Iris pigment epithelial cell (primary cell): Measurements from ENCODE around the gene PPP1R9B.

Experiments used
- DNase-seq: peaks from one replicate; pipeline ENCODE4 v3.0.0-alpha.2; 2011; ENCODE audit warnings: low read depth

The PPP1R9B gene, protein sequence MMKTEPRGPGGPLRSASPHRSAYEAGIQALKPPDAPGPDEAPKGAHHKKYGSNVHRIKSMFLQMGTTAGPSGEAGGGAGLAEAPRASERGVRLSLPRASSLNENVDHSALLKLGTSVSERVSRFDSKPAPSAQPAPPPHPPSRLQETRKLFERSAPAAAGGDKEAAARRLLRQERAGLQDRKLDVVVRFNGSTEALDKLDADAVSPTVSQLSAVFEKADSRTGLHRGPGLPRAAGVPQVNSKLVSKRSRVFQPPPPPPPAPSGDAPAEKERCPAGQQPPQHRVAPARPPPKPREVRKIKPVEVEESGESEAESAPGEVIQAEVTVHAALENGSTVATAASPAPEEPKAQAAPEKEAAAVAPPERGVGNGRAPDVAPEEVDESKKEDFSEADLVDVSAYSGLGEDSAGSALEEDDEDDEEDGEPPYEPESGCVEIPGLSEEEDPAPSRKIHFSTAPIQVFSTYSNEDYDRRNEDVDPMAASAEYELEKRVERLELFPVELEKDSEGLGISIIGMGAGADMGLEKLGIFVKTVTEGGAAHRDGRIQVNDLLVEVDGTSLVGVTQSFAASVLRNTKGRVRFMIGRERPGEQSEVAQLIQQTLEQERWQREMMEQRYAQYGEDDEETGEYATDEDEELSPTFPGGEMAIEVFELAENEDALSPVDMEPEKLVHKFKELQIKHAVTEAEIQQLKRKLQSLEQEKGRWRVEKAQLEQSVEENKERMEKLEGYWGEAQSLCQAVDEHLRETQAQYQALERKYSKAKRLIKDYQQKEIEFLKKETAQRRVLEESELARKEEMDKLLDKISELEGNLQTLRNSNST

DNA sequence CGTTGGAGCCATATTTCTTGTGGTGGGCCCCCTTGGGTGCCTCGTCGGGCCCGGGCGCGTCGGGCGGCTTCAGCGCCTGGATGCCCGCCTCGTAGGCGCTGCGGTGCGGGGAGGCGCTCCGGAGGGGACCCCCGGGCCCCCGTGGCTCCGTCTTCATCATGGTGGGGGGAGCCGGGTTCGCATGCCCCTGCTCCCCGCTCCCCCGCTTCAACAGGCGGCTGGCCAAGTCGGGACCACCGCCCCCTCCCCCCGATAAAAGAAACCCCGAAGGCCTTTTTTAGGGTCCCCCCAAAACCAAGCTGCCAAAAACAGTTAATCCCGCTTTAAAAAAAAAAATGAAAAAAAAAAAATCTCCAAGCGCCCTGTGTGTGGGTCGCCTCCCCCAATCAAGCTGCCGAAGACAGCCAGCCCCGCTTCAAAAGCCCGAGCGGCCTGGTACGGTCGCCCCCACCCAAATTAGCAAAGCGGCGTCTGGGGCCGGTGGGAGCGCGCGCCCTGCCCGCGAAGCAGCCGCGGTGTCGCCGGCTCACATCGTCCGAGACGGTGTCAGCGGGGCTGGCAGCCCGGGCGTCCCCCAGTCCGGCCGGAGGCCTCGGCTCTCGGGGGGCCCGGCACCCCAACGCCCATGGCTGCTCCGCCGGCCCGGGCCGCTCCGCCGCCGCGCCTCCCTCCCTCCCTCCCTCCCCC lies at the start of gene PPP1R9B:
Gene PPP1R9B (minus strand): TSS at position 324 of the 687 bp plus-strand sequence. CDS start 164 bp downstream, at position 160.
- no peak for DNase-seq

DNA sequence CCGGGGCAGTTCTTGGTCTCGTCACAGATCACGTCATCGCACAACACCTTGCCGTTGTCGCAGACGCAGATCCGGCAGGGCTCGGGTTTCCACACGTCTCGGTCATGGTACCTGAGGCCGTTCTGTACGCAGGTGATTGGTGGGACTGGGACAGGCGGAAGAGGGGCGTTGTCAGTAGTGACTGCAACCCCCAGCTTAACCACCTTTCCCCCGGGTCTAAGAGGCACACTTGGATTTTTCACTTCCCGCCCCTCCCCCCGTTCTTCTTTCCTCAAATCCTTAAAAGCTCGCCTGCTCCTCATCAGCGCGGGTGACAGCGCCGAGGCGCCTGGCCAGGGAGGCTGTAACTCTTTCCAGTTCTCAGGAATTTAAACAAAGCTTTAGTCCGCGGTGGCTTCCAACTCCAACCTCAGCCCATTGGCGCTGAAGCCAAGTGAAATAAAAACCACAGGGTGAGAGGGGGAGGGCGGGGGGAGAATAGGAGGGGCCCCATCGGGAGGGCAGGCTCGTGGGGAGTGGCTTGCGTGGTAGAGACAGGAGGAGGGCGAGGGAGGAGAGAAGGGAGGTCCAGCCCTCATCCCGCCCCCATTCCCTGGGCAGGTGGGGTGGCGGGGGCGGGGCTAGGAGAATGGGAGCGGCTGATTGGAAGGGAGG lies 49.5 kb upstream of the PPP1R9B start:
- DNase-seq, result peak; percentile 96

DNA sequence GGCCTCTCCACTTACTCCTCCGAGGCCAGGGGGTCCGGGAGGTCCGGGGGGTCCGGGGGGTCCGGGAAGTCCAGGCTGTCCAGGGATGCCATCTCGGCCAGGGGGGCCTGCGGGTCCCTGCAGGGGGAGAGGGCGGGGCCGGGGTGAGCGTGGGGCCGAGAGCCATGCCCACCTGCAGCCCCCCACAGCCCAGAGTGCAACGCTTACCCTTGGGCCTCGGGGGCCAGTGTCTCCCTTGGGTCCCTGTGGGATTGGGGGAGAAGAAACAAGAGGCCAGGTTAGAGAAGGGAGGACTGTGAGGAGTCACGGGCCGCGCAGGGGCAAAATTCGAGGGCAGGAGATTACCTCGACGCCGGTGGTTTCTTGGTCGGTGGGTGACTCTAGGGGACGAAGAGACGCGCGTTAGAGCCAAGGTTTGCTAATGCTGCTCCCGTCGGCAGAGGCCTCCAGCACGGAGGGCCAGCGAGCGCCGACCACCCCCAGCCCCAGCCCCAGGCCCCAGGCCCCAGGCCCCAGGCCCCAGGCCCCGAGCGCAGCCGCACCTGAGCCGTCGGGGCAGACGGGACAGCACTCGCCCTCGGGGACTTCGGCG lies 48.8 kb upstream of the PPP1R9B start:
- no peak for DNase-seq

DNA sequence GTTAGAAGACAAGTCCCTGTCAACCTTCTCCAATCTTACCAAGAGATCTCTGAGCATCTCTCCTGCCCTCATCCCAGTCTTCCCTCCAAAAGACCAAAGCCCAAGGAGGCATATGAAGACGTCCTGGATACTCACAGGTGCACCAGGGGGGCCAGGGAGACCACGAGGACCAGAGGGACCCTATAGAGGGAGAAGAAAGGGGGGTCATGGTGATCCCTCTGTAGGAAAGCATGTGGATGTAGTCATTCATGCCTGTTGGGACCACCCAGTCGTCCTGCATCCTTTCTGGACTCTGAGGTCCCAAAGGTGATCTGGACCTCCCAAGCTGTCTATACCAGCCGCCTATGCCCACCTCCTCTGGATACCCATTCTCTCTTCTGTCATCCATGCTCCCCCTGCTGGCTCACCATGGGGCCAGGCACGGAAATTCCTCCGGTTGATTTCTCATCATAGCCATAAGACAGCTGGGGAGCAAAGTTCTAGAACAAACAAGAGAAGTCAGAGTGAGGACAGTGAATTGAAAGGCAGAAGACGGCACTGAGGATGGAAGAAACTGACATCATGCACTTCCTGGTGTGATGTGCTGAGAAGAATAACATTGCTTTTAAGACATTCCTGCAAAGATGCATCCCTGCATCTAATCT lies 47.7 kb upstream of the PPP1R9B start:
- peak; percentile 78 for DNase-seq

DNA sequence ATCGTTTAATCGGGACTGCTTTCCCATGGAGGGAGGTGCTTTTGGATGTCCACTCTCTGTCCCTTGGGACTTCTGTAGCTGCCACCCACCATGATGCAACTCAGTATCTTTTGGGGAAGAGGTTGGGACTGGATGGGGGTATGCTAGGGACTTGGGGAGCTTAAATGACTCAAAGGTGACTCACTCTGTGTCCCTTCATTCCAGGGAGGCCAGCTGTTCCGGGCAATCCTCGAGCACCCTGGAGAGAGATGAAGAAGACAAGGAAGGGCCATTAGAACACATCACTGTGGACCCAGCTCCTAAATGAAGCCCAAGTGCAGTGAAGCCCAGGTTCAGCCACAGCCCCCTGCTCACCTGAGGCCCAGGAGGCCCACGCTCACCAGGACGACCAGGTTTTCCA lies 46.3 kb upstream of the PPP1R9B start:
- peak; percentile 68 for DNase-seq

DNA sequence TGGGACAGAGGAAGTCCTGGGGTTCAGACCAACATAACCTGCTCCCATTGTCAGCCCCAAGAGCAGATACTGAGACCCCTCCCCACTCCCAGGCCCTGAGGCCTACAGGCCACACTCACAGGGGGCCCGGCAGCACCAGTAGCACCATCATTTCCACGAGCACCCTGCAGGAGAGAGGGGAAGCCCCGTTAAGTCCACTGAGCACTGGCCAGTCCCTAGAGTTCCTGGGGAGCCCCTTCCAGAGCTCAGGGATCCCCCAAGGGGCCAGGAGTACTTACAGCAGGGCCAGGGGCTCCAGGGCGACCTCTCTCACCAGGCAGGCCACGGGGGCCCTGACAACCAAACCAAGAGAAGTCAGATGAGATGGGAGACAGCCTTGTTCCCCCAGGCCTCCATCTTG lies 45.6 kb upstream of the PPP1R9B start:
- DNase-seq, result no peak

DNA sequence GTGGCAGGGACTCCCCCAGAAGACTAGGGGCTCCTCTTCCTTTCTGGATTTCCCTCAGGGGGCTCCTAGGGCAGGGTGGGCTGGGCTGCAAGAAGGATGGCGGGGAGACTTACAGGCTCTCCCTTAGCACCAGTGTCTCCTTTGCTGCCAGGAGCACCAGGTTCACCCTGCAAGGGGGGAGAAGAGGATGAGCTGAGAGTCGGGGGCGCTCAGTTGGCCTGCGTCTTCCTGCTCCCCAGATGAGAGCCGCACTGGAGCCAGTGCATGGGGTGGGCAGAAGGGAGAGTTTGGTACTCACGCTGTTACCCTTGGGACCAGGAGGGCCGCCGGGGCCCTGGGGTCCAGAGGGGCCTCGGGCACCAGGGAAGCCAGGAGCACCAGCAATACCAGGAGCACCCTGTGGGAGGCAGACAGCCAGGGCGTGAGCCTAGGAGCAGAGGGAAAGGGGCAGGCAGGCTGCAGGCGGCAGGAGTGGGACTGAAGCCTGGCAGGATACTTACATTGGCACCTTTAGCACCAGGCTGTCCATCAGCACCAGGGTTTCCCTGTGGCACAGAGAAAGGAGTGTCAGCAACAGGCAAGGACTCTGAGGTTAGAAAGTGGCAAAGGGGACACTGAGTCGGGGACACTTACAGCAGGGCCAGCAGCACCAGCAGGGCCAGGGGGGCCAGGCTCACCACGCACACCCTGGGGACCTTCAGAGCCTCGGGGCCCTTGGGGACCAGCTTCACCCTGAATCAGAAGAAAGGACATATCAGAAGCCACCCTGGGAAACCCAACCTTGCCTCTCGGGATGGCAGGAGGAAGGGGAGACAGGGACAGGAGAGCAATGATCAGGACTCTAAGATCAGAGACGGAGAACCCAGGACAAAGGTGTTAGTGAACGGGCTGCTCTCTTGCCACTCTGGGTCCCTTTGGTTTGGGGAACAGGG lies 44.7 kb upstream of the PPP1R9B start:
- DNase-seq, result peak; percentile 49

DNA sequence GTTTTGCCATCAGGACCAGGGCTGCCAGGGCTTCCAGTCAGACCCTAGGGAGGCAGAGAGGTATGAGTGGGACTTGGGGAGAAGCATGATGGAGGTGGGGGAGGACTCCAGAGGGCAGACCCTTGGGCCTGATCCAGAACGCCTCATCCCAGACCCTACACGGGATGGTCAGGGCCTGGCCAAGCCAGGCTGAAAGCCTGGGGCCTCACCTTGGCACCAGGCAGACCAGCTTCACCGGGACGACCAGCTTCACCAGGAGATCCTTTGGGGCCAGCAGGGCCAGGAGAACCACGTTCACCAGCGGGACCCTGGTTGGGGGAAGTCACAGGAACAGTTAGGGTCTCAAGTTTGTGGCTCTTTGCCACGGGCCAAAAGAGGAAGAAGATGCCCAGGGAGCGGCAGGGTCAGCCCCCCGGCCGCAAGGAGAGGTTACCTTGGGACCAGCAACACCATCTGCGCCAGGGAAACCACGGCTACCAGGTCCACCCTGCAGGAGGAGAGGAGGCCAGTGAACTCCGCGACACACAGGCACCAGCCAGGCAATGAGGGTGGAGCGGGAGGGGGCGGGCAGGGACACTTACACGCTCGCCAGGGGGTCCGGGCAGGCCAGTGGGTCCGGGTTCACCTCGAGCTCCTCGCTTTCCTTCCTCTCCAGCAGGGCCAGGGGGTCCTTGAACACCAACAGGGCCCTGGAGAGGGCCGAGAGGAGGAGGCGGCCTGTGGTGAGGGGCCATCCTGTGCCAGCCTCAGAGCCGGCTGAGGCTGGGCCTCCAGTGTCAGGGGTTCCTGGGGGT lies 43.9 kb upstream of the PPP1R9B start:
- no peak for DNase-seq

DNA sequence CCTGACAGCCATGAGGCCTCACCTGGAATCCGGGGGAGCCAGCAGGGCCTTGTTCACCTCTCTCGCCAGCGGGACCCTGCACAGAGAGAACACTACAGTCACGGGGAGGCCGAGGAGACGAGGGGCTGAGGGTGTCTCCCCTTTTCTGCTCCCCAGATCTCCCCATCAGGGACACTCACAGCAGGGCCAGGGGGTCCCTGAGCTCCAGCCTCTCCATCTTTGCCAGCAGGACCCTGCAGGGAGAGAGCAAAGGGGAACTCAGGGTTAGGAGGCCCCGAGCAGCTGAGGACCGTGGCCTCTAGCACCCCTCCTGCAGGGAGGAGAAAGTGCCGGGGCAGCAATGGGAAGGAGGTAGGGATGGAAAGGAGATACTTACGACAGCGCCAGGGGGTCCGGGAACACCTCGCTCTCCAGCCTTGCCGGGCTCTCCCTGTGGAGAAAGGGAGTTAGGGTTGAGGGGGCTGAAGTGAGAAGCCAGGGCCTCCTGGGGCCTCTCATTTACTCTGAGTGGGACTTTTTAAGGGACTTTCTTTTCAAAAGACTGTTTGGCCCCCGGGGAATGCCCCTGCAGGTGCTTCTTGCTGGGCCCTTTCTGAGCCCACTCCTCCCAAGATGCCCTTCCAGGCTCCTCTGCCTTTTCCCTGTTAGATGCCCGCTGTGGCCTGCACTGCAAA lies 42.3 kb upstream of the PPP1R9B start:
- no peak for DNase-seq

DNA sequence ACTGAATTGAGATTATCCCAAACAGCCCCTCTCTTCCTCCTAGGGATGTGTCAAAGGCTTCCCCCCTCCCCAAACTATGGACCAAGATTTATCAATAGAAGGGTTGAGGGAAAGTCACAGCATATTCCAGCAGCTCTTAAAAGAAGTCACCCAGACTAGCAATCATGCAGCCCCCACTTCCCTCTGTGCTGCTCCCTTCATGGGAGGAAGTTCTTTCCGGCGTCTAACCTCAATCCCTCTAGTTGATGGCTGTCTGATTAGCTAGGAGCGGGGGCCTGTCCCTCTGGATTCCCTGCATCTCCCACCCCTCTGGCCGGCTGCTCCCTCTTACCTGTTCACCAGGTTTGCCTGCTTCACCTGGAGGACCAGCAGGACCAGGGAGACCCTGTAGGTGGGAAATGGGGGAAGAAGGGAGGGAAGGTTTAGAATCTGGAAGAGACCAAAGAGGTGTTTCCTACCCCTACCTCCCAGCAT lies 41.7 kb upstream of the PPP1R9B start:
- DNase-seq, result no peak

DNA sequence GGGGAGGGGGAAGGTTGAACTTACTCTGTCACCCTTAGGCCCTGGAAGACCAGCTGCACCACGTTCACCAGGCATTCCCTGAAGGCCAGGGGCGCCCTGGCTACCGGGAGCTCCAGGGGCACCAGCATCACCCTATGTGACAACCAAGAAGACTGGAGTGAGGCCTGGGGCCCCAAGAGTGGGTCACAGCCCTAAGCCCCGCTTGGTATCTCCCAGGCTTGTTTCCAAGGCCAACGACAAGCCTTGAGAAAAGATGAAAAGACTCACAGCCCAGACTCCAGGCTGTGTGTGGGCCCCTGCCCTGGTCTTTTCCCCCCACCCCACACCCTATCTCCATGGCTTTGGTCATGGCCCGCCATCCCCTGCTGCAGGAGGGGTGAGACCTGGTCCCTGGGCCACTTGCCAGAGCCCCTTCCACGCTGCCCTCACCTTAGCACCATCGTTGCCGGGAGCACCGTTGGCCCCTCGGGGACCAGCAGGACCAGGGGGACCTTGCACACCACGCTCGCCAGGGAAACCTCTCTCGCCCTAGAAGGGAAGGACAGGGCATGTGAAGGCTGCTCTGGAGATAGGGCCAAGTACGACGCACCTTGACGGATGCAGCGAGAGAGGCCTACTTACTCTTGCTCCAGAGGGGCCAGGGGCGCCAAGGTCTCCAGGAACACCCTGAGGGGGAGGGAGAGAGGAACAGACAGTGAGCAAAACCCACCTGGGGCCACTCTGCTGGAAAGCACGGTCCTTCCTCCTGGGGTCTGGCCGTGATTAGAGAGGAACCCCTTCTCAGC lies 41.1 kb upstream of the PPP1R9B start:
- no peak for DNase-seq

DNA sequence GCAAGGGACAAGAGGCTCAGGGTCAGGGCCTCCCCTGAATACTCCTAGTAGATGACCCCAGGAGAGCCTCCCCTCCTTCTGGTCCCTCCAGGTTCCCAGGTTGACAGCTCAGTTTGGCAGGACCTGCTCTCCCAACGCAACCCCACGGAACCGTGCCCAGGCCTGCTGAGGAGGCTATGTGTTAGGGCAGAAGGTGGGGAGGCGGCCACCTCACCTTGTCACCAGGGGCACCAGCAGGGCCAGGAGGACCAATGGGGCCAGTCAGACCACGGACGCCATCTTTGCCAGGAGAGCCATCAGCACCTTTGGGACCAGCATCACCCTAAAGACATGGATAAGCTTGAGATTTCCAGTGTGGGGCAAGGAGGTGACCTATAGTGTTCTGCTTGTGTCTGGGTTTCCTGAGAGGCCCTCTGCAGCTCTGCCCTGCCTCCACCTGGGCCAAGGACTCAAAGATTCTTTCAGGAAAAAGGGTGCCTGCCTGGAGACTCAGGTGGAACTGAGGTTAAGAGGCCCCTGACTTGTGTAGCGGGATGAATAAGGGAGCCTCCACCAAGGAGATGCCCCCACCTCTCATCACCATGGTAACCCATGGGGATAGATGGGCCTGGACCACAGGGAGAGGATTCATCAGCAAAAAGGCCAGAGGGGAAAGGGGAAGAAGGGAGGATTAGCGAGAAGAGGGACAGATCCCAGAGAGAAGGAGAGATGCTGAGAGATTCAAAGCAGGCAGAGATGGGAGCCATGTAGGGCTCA lies 40.3 kb upstream of the PPP1R9B start:
- no peak for DNase-seq

DNA sequence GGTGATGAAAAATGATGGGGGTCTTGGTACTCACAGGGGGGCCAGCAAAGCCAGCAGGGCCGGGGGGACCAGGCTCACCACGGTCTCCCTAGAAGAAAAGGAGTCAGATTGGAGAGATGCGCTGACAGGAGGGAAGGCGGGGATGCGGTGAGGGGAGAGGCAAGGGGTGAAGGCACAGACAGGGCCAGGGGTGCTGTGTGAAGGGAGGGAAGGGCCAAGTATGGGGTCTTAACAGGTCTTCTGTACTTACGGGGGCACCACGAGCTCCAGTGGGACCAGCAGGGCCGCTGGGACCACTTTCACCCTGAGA lies 39.8 kb upstream of the PPP1R9B start:
- DNase-seq, result no peak

DNA sequence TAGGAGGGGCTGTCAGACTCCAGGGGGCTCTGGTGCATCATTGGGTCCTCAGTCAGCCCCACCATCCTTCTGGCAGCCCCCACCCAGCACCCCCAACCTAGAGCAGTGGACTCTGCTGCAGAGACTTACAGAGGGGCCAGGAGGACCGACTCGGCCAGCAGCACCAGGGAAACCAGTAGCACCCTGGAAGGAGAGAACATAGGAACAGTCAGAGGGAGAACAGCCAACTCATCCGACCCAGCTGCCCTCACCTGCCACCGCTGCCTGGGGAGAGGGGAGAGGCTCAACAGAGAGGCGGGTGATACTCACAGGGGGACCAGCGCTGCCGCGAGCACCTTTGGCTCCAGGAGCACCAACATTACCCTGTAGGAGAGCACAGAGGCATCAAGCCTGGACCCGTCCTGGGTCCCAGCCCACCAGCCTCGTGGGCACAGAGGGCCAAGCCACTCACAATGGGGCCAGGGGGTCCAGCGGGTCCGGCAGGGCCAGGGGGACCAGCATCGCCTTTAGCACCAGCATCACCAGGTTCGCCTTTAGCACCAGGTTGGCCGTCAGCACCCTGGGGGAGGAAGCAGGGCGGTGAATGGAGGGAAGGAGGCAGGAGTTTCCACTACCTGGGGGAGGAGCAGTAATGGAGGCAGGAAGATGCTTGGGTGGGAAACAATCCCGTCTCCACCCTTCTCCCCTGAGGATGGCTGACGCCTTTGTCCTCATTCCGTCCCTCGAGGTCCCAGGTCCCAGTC lies 39.2 kb upstream of the PPP1R9B start:
- no peak for DNase-seq

DNA sequence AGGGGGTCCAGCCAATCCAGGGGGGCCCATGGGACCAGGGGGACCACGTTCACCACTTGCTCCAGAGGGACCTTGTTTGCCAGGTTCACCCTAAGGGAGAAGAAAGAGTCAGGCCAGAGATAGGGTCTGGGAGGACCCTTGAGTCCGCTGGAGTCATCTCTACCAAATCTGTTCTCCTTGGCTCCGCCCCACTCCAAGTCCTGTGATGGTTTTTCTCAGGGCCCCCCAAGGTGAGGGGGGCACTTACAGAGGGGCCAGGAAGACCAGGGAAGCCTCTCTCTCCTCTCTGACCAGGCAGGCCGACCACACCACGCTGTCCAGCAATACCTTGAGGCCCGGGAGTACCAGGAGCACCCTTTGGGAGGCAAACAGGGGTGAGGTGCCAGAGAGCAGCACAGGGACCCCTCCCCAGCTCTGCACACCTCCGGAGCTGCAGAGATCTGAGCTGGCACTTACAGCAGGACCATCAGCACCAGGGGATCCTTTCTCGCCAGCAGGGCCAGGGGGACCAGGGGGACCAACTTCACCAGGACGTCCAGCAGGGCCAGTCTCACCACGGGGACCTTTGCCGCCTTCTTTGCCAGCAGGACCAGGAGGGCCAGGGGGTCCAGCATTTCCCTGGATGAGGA lies 38.6 kb upstream of the PPP1R9B start:
- no peak for DNase-seq

DNA sequence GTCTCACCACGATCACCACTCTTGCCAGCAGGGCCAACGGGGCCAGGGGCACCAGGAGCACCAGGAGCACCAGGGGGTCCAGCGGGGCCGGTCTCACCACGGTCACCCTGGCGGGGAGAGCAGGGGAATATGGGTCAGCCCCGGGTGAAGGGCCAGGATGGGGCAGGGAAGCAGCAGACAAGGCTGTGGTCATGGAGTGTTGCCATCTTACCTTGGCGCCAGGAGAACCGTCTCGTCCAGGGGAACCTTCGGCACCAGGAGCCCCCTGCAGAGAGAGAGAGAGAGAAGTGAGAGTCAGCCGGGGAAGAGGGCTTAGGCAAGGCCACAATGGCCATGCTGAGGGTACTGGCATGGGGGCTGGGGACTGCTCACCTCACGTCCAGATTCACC lies 38.0 kb upstream of the PPP1R9B start:
- DNase-seq, result no peak
